ENCODE data around the gene OR1I1.
"Not testable (repeated sequence)": the region's sequence is repeated elsewhere in the genome, so short reads cannot be mapped to it uniquely, and the experiment has no call there.

The OR1I1 gene

GRCh38 chr19:15074371-15074770 is 7.6 kb upstream of the OR1I1 start:
- TF ChIP-seq, protein P1, sequence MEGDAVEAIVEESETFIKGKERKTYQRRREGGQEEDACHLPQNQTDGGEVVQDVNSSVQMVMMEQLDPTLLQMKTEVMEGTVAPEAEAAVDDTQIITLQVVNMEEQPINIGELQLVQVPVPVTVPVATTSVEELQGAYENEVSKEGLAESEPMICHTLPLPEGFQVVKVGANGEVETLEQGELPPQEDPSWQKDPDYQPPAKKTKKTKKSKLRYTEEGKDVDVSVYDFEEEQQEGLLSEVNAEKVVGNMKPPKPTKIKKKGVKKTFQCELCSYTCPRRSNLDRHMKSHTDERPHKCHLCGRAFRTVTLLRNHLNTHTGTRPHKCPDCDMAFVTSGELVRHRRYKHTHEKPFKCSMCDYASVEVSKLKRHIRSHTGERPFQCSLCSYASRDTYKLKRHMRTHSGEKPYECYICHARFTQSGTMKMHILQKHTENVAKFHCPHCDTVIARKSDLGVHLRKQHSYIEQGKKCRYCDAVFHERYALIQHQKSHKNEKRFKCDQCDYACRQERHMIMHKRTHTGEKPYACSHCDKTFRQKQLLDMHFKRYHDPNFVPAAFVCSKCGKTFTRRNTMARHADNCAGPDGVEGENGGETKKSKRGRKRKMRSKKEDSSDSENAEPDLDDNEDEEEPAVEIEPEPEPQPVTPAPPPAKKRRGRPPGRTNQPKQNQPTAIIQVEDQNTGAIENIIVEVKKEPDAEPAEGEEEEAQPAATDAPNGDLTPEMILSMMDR (IDR thresholded peaks at IDR 0.05; ENCODE audit: low read depth, low read length, missing control alignments), result no peak
- DNase-seq (ENCODE audit: extremely low read depth, low read depth), result no peak
- no peak overlapping the region for H3K4me3 ChIP-seq (replicated peaks; ENCODE audit: low read depth, low read length)

DNA sequence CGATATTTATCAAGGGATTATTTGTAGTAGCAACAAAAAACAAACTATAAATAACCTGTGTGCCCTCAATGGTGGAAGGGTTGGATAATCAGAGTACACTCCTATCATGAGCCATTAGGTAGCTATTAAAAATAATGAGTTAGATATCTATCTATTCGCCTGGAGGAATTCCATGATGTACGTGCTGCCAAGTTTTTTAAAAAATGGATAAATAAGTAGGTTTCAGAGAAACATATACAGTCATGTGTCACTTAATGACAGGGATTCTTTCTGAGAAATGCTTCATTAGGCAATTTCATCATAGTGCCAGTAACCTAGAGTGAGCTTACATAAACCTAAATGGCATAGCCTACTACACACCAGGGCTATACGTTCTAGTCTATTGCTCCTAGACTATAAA is 6.2 kb upstream of the OR1I1 start:
- TF ChIP-seq, protein P1 (IDR thresholded peaks at IDR 0.05; ENCODE audit: low read depth, low read length, missing control alignments), result no peak
- DNase-seq (ENCODE audit: extremely low read depth, low read depth), result no peak
- no peak overlapping the region for H3K4me3 ChIP-seq (replicated peaks; ENCODE audit: low read depth, low read length)

DNA sequence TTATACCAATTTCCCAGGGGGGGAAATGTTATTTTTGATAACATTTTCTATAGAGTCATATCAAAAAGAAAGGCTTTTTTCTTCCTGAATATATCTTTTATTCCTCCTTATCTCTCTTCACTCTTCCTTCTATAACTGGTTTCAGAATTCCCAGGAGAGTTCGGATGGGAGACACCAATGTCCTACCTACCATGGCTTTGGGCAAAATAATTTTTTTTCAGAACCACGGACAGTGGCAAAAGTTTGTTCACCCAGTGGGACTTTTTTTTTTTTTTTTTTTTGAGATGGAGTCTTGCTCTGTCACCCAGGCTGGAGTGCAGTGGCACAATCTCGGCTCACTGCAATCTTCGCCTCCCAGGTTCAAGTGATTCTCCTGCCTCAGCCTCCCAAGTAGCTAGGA is 2.0 kb upstream of the OR1I1 start:
- not testable (repeated sequence) for H3K4me3 ChIP-seq (replicated peaks; ENCODE audit: low read depth, low read length); DNase-seq (ENCODE audit: extremely low read depth, low read depth)

- H3K4me3 ChIP-seq (replicated peaks; ENCODE audit: low read depth, low read length), result no peak overlapping the region
- TF ChIP-seq, protein P1 (IDR thresholded peaks at IDR 0.05; ENCODE audit: low read depth, low read length, missing control alignments), result no peak
- no peak for DNase-seq (ENCODE audit: extremely low read depth, low read depth)
Measured at GRCh38 chr19:15087182-15087581, 5.2 kb downstream of the OR1I1 start.

DNA sequence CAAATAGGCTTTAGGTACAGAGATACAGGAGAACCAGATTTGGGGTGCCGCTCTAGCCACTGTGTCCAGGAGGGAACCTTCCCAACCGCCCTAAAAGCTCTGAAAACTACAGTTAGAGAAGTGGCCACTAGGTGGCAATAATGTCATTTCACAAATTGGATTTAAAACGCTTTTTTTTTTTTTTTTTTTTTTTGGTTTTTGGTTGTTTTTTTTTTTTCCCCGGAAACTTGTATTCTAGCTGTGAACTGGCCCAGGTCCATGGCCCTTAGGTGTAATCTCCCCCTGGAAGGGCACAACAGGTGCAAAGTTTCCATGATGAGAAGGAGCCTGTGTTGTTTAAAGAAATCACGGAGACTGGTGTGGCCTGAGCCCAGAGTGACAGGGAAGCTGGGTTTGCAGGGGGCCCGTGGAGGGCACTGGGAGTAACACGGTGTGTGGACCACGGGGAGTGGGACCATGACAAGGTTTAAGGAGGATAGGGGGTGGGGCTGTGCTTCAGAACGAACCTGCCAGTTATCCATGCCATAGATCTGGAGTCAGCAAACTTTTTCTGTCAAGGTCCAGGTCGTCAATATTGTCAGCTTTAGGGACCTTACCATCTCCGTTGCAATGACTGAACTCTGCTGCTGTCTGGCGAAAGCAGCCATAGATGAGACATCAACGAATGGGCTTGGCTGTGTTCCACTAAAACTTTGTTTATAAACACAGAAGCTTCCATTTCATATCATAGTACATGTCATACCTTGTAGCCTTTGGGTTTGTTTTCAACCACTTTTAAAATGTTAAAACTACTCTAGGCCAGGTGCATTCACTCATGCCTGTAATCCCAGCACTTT is 10.1 kb downstream of the OR1I1 start:
- no peak overlapping the region for H3K4me3 ChIP-seq (replicated peaks; ENCODE audit: low read depth, low read length)
- DNase-seq (ENCODE audit: extremely low read depth, low read depth), result peak; percentile 62
- TF ChIP-seq, protein P1 (IDR thresholded peaks at IDR 0.05; ENCODE audit: low read depth, low read length, missing control alignments), result peak; percentile 60

DNA sequence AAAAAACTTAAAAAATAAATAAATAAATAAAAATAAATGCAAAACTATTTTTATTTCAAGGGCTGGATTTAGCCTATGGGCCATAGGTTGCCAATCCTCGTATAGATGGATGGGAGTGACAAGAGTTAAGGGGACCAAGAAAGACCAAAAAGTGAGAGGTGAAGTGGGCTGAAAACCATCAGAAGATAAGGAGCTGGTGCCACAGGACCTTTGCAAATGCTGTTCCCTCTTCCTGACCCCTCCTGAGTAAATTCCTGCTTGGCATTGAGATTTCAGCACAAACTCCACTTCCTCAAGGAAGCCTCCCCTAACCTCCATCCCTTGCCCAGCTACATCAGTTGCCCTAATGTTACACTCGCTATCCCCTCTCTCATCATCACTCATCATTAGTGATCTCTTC is 11.0 kb downstream of the OR1I1 start:
- TF ChIP-seq, protein P1 (IDR thresholded peaks at IDR 0.05; ENCODE audit: low read depth, low read length, missing control alignments), result no peak
- no peak overlapping the region for H3K4me3 ChIP-seq (replicated peaks; ENCODE audit: low read depth, low read length)
- no peak for DNase-seq (ENCODE audit: extremely low read depth, low read depth)

DNA sequence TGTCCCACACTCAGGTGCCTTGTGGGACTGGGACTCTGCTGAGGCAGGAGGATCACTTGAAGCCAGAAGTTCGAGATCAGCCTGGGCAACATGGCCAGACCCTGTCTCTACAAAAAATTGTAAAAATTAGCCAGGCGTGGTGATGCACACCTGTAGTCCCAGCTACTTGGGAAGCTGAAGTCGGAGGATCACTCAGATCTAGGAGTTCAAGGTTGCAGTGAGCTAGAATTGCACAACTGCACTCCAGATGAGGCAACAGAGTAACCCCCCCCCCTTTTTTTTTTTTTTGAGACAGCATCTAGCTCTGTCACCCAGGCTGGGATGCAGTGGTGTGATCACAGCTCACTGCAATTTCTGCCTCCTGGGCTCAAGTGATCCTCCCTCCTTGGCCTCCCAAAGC is 14.2 kb downstream of the OR1I1 start:
- no peak overlapping the region for H3K4me3 ChIP-seq (replicated peaks; ENCODE audit: low read depth, low read length)
- TF ChIP-seq, protein P1 (IDR thresholded peaks at IDR 0.05; ENCODE audit: low read depth, low read length, missing control alignments), result no peak
- no peak for DNase-seq (ENCODE audit: extremely low read depth, low read depth)

DNA sequence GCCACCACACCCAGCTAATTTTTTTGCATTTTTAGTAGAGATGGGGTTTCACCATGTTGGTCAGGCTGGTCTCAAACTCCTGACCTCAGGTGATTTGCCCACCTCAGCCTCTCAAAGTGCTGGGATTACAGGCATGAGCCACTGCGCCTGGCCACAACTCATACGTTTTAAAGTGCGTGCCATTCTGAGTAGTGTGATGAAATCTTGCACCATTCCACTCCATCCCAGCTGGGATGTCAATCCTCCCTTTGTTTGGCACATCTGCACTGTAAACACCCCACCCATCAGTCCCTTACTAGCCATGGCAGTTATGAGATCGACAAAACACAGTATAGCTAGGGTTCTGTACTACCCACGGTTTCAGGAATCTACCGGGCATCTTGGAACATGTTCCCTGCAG is 16.0 kb downstream of the OR1I1 start:
- not testable (repeated sequence) for DNase-seq (ENCODE audit: extremely low read depth, low read depth); H3K4me3 ChIP-seq (replicated peaks; ENCODE audit: low read depth, low read length)
